C4-2B (cell line): ENCODE data around the gene SDR39U1.

ENCODE experiments used
- H3K27ac ChIP-seq: fragments of 450-650 bp; 2 replicates; pipeline ENCODE4 v1.5.1; 2017
- ZFX ChIP-seq: fragments of 450-650 bp; IDR thresholded peaks from 2 replicates; pipeline ENCODE4 v1.6.1; 2017
- TF ChIP-seq, protein P1 (sequence below): fragments of 450-650 bp; conservative IDR thresholded peaks from 2 replicates; pipeline ENCODE4 v1.5.1; 2017; ENCODE audit warnings: mild to moderate bottlenecking

SDR39U1 gene

DNA sequence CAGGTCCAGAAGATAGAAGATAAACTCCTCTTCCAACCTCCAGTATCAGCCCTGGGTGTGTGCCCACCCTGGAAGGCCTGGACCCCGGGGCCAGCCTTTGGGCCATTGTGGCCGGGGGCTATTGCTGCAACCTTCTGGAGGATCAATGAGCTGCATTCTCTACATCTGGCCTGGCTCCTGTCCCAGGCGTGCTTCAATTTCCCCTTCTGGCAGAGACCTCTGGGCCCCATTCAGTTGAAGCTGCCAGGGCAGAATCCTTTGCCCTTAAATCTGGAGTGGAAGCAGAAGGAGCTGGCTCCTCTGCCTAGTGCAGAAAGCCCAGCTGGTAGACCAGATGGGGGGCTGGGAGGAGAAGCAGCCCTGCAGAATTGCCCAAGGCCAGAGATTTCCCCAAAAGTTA lies 33.8 kb downstream of the SDR39U1 start:
- H3K27ac ChIP-seq, result no peak overlapping the region
- TF ChIP-seq, protein P1, sequence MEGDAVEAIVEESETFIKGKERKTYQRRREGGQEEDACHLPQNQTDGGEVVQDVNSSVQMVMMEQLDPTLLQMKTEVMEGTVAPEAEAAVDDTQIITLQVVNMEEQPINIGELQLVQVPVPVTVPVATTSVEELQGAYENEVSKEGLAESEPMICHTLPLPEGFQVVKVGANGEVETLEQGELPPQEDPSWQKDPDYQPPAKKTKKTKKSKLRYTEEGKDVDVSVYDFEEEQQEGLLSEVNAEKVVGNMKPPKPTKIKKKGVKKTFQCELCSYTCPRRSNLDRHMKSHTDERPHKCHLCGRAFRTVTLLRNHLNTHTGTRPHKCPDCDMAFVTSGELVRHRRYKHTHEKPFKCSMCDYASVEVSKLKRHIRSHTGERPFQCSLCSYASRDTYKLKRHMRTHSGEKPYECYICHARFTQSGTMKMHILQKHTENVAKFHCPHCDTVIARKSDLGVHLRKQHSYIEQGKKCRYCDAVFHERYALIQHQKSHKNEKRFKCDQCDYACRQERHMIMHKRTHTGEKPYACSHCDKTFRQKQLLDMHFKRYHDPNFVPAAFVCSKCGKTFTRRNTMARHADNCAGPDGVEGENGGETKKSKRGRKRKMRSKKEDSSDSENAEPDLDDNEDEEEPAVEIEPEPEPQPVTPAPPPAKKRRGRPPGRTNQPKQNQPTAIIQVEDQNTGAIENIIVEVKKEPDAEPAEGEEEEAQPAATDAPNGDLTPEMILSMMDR, result no peak
- no peak for TF ChIP-seq ZFX

DNA sequence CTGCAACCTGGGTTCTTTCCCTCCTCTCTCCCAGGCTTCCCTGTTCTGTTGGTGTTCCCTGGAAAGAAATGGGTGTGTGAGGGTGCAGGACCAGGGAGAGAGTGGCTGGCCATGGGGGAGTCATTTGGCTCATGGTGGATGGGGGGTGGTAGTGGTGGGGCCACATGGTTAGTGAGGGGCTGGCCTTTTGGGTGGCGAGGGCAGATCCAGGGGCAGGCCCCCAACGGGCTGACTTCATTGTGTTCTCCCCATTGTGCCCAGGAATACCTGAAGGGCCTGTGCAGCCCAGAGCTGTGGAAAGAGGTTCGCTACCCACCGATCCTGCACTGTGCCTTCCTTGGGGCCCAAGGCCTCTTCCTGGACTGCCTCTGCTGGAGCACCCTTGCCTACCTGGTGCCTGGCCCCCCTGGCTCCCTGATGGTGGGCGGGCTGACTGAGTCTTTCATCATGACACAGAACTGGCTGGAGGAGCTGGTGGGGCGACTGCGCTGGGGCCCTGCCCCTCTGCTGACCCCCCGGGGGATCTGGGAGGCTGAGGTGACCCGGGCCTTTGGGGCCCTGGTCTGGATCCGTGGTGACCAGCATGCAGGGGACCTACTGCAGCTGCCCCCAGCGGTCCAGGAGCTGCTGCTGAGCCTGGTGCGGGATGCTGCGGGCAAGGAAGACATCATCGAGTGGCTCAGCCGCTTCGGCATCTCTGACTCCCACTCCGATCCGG lies 34.8 kb downstream of the SDR39U1 start:
- H3K27ac ChIP-seq, result no peak overlapping the region
- TF ChIP-seq ZFX, result no peak
- TF ChIP-seq, protein P1, result no peak

GRCh38 chr14:24406416-24406815 lies 36.2 kb downstream of the SDR39U1 start:
- TF ChIP-seq, protein P1, result no peak
- no peak for TF ChIP-seq ZFX

GRCh38 chr14:24404814-24405213 lies 37.8 kb downstream of the SDR39U1 start:
- no peak overlapping the region for H3K27ac ChIP-seq
- no peak for TF ChIP-seq ZFX
- TF ChIP-seq, protein P1, result no peak

More at GRCh38 chr14:24406416-24406815, 36.2 kb downstream of the SDR39U1 start:
- no peak overlapping the region for H3K27ac ChIP-seq

DNA sequence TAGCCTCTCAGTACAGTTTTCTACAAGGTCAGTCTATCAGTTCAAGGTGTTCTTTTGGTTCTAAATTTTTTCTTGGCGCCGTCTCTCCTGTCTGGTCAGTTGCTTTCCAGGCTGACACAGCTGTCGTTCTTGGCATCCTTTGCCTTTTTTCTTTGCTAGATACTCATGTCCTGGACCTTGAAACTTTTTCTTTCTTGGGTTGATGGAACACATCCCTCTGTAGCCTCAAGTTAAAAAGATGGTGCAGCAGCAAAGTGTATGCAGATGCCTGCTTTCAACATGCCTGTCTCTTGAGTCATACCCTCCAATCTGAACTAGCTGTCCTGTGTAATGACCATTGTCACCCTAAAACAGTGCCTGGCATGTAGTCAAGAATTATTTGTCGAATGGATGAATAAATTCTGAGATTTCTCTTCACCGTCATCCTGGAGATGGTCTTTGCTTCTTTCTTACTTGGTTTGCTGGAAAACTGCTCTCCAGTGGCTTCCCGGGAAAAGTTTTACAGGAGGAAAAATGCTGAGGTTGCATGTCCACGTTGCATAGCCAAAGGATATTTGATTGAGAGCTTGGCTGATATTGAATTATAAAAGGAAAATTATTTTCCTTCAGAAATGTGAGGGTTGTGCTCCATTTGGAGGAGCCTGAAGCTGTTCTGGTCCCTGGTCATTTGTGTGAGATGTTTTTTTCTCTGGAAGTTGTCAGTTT lies 39.1 kb downstream of the SDR39U1 start:
- no peak overlapping the region for H3K27ac ChIP-seq
- no peak for TF ChIP-seq ZFX
- TF ChIP-seq, protein P1, result no peak

DNA sequence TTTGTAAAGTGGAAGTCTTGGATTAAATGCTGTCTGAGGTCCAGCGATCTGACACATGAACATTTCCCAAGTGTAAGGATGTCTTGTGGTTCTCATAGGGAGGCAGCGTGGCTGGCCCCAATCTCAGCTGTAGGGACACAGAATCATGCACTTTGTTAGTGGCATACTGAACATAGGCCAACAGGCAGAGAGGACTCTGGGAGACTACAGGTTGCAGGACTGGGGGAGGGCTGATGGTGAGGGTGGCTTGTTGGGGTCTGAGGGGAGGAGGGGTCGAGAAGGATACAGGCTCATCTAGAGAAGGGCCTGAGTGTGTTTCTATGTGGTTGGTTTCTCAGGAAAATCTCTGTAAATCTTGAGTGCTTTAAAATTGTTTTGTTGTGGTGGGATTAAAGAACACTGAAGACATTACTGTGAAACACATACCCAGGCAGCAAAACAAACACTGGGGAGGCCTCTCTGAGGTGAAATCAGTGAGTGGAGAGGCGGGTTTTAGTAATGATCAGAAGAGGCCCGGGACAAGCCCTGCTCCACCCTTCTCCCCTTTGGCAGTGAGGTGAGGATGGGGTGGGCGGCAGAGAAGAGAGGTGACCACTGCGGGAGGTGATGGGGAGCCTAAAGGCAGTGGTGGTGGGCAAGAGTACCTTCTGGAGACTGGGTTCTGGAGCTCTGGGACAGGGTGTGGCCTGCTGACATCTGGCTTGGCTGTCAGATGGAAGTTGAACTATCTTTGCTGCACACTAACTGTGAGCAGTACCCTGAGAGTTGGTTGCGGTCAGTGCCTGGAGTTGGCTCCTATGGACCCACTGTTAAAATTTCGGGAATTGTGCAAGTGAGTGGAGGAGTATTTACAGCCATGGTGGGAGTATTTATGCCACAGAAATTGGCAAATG lies 40.5 kb downstream of the SDR39U1 start:
- TF ChIP-seq ZFX, result no peak
- TF ChIP-seq, protein P1, result no peak
- H3K27ac ChIP-seq, result no peak overlapping the region
